Thymus (tissue), 11 donors: ENCODE data around the gene ACP7. TPM values are rescaled to one million over a fixed set of nuclear protein-coding genes. Genes with fewer than 3 reads are reported as not detected.
"Not testable (repeated sequence)": the region's sequence is repeated elsewhere in the genome, so short reads cannot be mapped to it uniquely, and the experiment has no call there.

Experiments used
- DNase-seq, 9 donors: peaks; one replicate each; pipeline ENCODE4 v3.0.0-alpha.2; 2013; ENCODE audit warnings: low spot score in 9 of 9, low read depth in 6 of 9, missing footprints in 1 of 9
- H3K27ac ChIP-seq, 2 donors: one replicate each; pipeline ENCODE4 v1.5.1; 2013; ENCODE audit warnings: control low read depth in 1 of 2, low read depth in 1 of 2, low read length in 1 of 2, mild to moderate bottlenecking in 1 of 2, moderate library complexity in 1 of 2
- H3K27me3 ChIP-seq, 2 donors: one replicate each; pipeline ENCODE4 v1.5.1; 2013; ENCODE audit warnings: low read length in 1 of 2; ENCODE audit not compliant: control insufficient read depth in 2 of 2, insufficient read depth in 1 of 2
- H3K36me3 ChIP-seq, 2 donors: one replicate each; pipeline ENCODE4 v1.5.1; 2013; ENCODE audit warnings: low read length in 1 of 2, mild to moderate bottlenecking in 1 of 2, moderate library complexity in 1 of 2; ENCODE audit not compliant: control insufficient read depth in 2 of 2, insufficient read depth in 2 of 2
- H3K4me1 ChIP-seq, 2 donors: one replicate each; pipeline ENCODE4 v1.5.1; 2013; ENCODE audit warnings: low read length in 2 of 2; ENCODE audit not compliant: control insufficient read depth in 2 of 2, insufficient read depth in 2 of 2
- H3K4me3 ChIP-seq, 2 donors: one replicate each; pipeline ENCODE4 v1.5.1; 2013; ENCODE audit warnings: low read length in 2 of 2, control low read depth in 1 of 2, mild to moderate bottlenecking in 1 of 2
- H3K9me3 ChIP-seq, 2 donors: one replicate each; pipeline ENCODE4 v1.5.1; 2013; ENCODE audit warnings: low read length in 1 of 2, mild to moderate bottlenecking in 1 of 2; ENCODE audit not compliant: control insufficient read depth in 2 of 2, insufficient read depth in 1 of 2
- WGBS: extraction: QIAGEN DNeasy Blood & Tissue Kit; methylation state at CpG from one replicate; pipeline ENCODE4 v1.1.7; 2013; 5-methylcytosine and 5-hydroxymethylcytosine counted together
- polyA plus RNA-seq: library from polyadenylated mRNA; stranded (reverse); fragments of 200-250 nt; gene quantifications from one replicate; pipeline ENCODE4 v1.2.3, GENCODE V29; 2013
- total RNA-seq: library from RNA; stranded (reverse); fragments of 120-200 nt; gene quantifications from one replicate; pipeline ENCODE4 v1.2.4, GENCODE V29; 2013
- donor health status: healthy.

ACP7 gene
- total and polyA plus RNA-seq, 2 donors, result under 0.01 to 0.11 TPM

DNA sequence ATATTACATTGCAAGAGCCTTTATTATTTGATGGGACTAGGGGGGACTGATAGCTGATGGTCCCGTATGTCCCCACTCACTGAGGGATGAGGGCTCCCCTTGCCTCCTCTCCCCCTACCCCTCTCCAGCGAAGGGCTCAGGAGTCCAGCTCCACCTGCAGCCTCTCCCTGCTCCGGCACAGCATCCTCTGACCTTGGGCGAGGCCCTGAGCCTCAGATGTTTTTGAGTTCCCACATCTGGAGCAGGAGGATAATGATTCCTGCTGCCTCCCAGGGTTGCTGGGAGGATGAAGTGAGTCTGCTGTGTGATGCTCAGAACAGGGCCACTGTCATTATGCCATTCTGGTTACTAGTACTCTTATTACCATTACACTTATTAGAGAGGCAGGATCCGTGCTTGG, 56.4 kb downstream of the ACP7 start:
- Histone ChIP-seq H3K4me3 (no peak overlapping the region), H3K9me3 (no peaks in the 10 kb centered on the region), H3K36me3 (peaks cover 0 to 2% of the 10 kb centered on the region in 2 donors), H3K27ac (no peak overlapping the region), H3K4me1 (peaks cover 0 to 20% of the 10 kb centered on the region in 2 donors), H3K27me3 (no peaks in the 10 kb centered on the region)
- no peak for DNase-seq
- 98% methylated on average over 5 of the region's 5 CpGs for whole genome bisulfite sequencing

GRCh38 chr19:39141929-39142328, 57.8 kb downstream of the ACP7 start:
- Histone ChIP-seq H3K27ac (no peak overlapping the region), H3K36me3 (no peaks in the 10 kb centered on the region), H3K9me3 (no peaks in the 10 kb centered on the region), H3K4me1 (peaks cover 0 to 29% of the 10 kb centered on the region in 2 donors), H3K27me3 (no peaks in the 10 kb centered on the region), H3K4me3 (no peak overlapping the region)
- WGBS, result 70% methylated on average over 11 of the region's 11 CpGs
- DNase-seq, result no peak

GRCh38 chr19:39142630-39143029, 58.5 kb downstream of the ACP7 start:
- Histone ChIP-seq H3K9me3 (no peaks in the 10 kb centered on the region), H3K4me1 (peaks cover 0 to 31% of the 10 kb centered on the region in 2 donors), H3K4me3 (no peak overlapping the region), H3K36me3 (no peaks in the 10 kb centered on the region), H3K27ac (no peak overlapping the region), H3K27me3 (no peaks in the 10 kb centered on the region)
- DNase-seq, result no peak
- WGBS, result 93% methylated on average over 5 of the region's 5 CpGs

DNA sequence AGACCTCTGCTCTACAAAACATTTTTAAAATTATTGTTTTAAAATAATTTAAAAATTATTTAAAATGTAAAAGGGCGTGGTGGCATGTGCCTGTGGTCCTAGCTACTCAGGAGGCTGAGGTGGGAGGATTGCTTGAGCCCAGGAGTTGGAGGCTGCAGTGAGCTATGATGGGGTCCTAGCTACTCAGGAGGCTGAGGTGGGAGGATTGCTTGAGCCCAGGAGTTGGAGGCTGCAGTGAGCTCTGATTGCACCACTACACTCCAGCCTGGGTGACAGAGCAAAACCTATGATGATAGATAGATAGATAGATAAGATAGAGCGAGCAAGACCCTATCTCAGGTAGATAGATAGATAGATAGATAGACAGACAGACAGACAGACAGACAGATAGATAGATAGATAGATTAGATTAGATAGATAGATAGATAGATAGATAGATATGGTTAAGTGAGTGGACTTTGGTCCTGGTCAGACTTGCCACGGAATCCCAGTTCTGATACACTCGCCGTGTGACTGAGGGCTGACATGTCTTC, 59.7 kb downstream of the ACP7 start:
- DNase-seq, H3K27ac ChIP-seq, H3K36me3 ChIP-seq, H3K9me3 ChIP-seq, H3K4me3 ChIP-seq, H3K27me3 ChIP-seq: not testable (repeated sequence)
- WGBS, result 96% methylated on average over 5 of the region's 5 CpGs
- H3K4me1 ChIP-seq, result peaks cover 0 to 31% of the 10 kb centered on the region in 2 donors

- DNase-seq, result peak in 1 of 9 donors; percentile 29
- H3K27ac ChIP-seq, result peak overlapping the region in 1 of 2 donors; percentile 15
- H3K4me3 ChIP-seq, result no peak overlapping the region
- WGBS, result 59% methylated on average over 14 of the region's 14 CpGs
- H3K4me1 ChIP-seq, result peaks cover 0 to 31% of the 10 kb centered on the region in 2 donors
- no peaks in the 10 kb centered on the region for H3K27me3 ChIP-seq
- no peaks in the 10 kb centered on the region for H3K9me3 ChIP-seq
- H3K36me3 ChIP-seq, result peaks cover 0 to 4% of the 10 kb centered on the region in 2 donors
These were observed 60.3 kb downstream of the ACP7 start for GRCh38 chr19:39144290-39145071.

GRCh38 chr19:39145180-39145953, 61.2 kb downstream of the ACP7 start:
- WGBS, result 57% methylated on average over 26 of the region's 26 CpGs
- Histone ChIP-seq H3K4me1 (peaks cover 0 to 31% of the 10 kb centered on the region in 2 donors), H3K27me3 (no peaks in the 10 kb centered on the region), H3K4me3 (no peak overlapping the region), H3K27ac (peak overlapping the region in 1 of 2 donors; percentile 15), H3K36me3 (peaks cover 0 to 4% of the 10 kb centered on the region in 2 donors), H3K9me3 (no peaks in the 10 kb centered on the region)
- DNase-seq, result peak in 5 of 9 donors; percentile 23 to 67 (median 41)

GRCh38 chr19:39146091-39146490, 61.9 kb downstream of the ACP7 start:
- Histone ChIP-seq H3K36me3 (peaks cover 0 to 4% of the 10 kb centered on the region in 2 donors), H3K9me3 (no peaks in the 10 kb centered on the region), H3K27me3 (no peaks in the 10 kb centered on the region), H3K4me1 (peaks cover under 1 to 32% of the 10 kb centered on the region in 2 donors), H3K27ac (no peak overlapping the region), H3K4me3 (no peak overlapping the region)
- 98% methylated on average over 1 of the region's 1 CpG for WGBS
- DNase-seq, result no peak

DNA sequence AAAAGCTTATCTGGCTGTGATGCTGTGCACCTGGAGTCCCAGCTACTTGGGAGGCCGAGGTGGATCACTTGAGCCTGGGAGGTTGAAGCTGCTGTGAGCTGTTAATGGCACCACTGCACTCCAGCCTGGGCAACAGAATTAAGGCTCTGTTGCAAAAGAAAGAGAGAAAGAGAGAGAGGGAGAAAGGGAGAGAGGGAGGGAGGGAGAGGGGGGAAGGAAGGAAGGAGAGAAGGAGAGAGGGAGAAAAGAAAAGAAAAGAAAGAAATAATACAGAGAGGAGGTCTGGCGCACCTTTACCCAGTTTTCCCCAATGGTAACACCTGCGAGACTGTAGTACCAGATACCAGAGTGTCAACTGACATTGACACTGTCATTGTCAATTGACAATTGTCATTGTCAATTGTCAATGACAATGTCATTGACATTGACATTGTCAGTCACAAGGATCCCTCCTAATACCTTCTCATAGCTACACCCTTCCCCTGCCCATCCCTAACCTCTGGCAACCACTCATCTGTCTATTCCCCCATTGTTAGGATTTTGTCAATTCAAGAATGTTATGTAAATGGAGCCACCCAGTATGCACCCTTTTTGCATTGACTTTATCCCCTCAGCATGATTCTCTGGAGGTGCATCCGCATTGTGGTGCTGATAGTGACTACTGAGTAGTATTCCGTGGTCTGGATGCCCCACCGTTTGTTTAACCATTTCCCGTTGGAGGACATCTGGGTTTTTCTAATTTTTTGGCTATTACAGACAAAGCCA, 62.7 kb downstream of the ACP7 start:
- Histone ChIP-seq H3K27me3 (no peaks in the 10 kb centered on the region), H3K4me1 (peaks cover 2 to 37% of the 10 kb centered on the region in 2 donors), H3K27ac (no peak overlapping the region), H3K4me3 (no peak overlapping the region), H3K9me3 (no peaks in the 10 kb centered on the region), H3K36me3 (peaks cover 0 to 4% of the 10 kb centered on the region in 2 donors)
- WGBS, result 88% methylated on average over 7 of the region's 7 CpGs
- DNase-seq, result no peak
